H1 (cell line): ENCODE measurements around the gene UROC1. TPM values are rescaled to one million over a fixed set of nuclear protein-coding genes. Genes with fewer than 3 reads are reported as not detected.

Experiments used
- ASH2L ChIP-seq: fragments of 200-600, 300-600 bp; sonication (generic); IDR thresholded peaks from one replicate; pipeline ENCODE4 v1.7.1; 2017; ENCODE audit warnings: low read length
- CHD2 ChIP-seq: IDR thresholded peaks from 2 replicates; pipeline ENCODE4 v1.6.1; 2012; ENCODE audit warnings: low read length, improper control_type of control experiment
- CTCF ChIP-seq, 3 experiments: IDR thresholded peaks; 1 replicate in 2 of 3; 2 replicates in 1 of 3; pipeline versions ENCODE4 v1.5.1 to v1.6.1; 2011; ENCODE audit warnings: low read length in 3 of 3, mild to moderate bottlenecking in 3 of 3, inconsistent platforms in 2 of 3, low read depth in 1 of 3, moderate library complexity in 1 of 3; ENCODE audit not compliant: insufficient read depth in 1 of 3; ENCODE audit errors: control extremely low read depth in 1 of 3
- EZH2 ChIP-seq: fragments of 200-600 bp; sonication (generic); IDR thresholded peaks from 2 replicates; pipeline ENCODE4 v1.7.1; 2012; ENCODE audit warnings: low read depth, mild to moderate bottlenecking, moderate library complexity, low read length, inconsistent platforms; ENCODE audit not compliant: severe bottlenecking
- polyA plus RNA-seq, 7 experiments: library from polyadenylated mRNA; depleted of rRNA in 3 of 7; stranded (reverse) in 5 of 7; unstranded in 2 of 7; fragments of >200 nt in 5 of 7; fragments of 200-250 nt in 2 of 7; gene quantifications; 1 replicate in 5 of 7; 2 replicates in 1 of 7; 4 replicates in 1 of 7; pipeline versions ENCODE4 v1.2.1 to v1.2.3, GENCODE V29; 2011 to 2013; ENCODE audit warnings: missing spikeins in 2 of 7, mixed read lengths in 2 of 7
- small RNA-seq: library from polyadenylated mRNA; stranded (forward); fragments of <200 nt; extraction: miRNeasy Mini kit (QIAGEN cat#:217004); gene quantifications from one replicate; pipeline ENCODE3, GENCODE V24; 2013; ENCODE audit not compliant: insufficient read depth
- total RNA-seq: library from RNA; stranded (reverse); fragmentation: NEBNext Ultra II Directional; extraction: Animal tissue kit (Norgen Biotek cat#: 25700); gene quantifications from 2 replicates; pipeline ENCODE4 v1.2.1, GENCODE V29; 2021

Gene UROC1
- total and polyA plus RNA-seq, 2 of the 8 experiments (the other 6 are each of a cell fraction or from before 2014, with no cell fraction given), result 0.03 TPM; not detected in 1

GRCh38 chr3:126432361-126433104 is 85.0 kb downstream of the UROC1 start (continued):
- TF ChIP-seq CHD2, result no peak
- TF ChIP-seq ASH2L, result no peak
- no peak for TF ChIP-seq EZH2
- TF ChIP-seq CTCF (IDR thresholded peaks at IDR 0.05; ENCODE audit: control extremely low read depth in 1 of 3, insufficient read depth in 1 of 3, low read depth in 1 of 3, low read length in 3 of 3), result no peak
- TF ChIP-seq, all 59 proteins: peak for 0

Small RNA genes within 50 kb of the gene (small RNA-seq; reads per million reads assigned to genes)
- not detected for gene RNA5SP138

Other genes starting within 250 kb of the UROC1 start
- 17.4 and 19.5 TPM in 2 replicates for gene KLF15, start 160.4 kb downstream of the UROC1 start, total RNA-seq
- gene KLF15, start 160.4 kb downstream of the UROC1 start, polyA plus RNA-seq (2011; rRNA removed), result 15.7 and 27.1 TPM in 2 replicates
- not detected in 2 replicates for gene CFAP100, start 122.9 kb downstream of the UROC1 start, total RNA-seq
- gene CFAP100, start 122.9 kb downstream of the UROC1 start, polyA plus RNA-seq (2011; rRNA removed), result 0.09 and 0.17 TPM in 2 replicates
- gene ZXDC, start 41.9 kb downstream of the UROC1 start, total RNA-seq, result 23.0 and 24.3 TPM in 2 replicates
- gene ZXDC, start 41.9 kb downstream of the UROC1 start, polyA plus RNA-seq (2011; rRNA removed), result 12.7 and 19.1 TPM in 2 replicates
- 5.4 and 5.9 TPM in 2 replicates for gene CHST13, start 6.4 kb upstream of the UROC1 start, total RNA-seq
- 11.7 and 15.6 TPM in 2 replicates for gene CHST13, start 6.4 kb upstream of the UROC1 start, polyA plus RNA-seq (2011; rRNA removed)
- gene C3orf22, start 41.2 kb upstream of the UROC1 start, total RNA-seq, result not detected in 2 replicates
- gene C3orf22, start 41.2 kb upstream of the UROC1 start, polyA plus RNA-seq (2011; rRNA removed), result not detected in 2 replicates
- 3.2 and 3.4 TPM in 2 replicates for gene TXNRD3, start 137.4 kb upstream of the UROC1 start, total RNA-seq
- gene TXNRD3, start 137.4 kb upstream of the UROC1 start, polyA plus RNA-seq (2011; rRNA removed), result 3.9 and 4.3 TPM in 2 replicates
- 36.3 and 37.6 TPM in 2 replicates for gene CHCHD6, start 186.5 kb upstream of the UROC1 start, total RNA-seq
- 32.4 and 39.4 TPM in 2 replicates for gene CHCHD6, start 186.5 kb upstream of the UROC1 start, polyA plus RNA-seq (2011; rRNA removed)